GM18511 (cell line): ENCODE measurements around the gene NR2E1.

ENCODE experiments used
- ATAC-seq: cut with Tn5 transposase; IDR thresholded peaks from one replicate; pipeline ENCODE4 v1.9.1; 2021; ENCODE audit warnings: mild to moderate bottlenecking, moderate library complexity; ENCODE audit not compliant: unreplicated experiment

Gene NR2E1

DNA sequence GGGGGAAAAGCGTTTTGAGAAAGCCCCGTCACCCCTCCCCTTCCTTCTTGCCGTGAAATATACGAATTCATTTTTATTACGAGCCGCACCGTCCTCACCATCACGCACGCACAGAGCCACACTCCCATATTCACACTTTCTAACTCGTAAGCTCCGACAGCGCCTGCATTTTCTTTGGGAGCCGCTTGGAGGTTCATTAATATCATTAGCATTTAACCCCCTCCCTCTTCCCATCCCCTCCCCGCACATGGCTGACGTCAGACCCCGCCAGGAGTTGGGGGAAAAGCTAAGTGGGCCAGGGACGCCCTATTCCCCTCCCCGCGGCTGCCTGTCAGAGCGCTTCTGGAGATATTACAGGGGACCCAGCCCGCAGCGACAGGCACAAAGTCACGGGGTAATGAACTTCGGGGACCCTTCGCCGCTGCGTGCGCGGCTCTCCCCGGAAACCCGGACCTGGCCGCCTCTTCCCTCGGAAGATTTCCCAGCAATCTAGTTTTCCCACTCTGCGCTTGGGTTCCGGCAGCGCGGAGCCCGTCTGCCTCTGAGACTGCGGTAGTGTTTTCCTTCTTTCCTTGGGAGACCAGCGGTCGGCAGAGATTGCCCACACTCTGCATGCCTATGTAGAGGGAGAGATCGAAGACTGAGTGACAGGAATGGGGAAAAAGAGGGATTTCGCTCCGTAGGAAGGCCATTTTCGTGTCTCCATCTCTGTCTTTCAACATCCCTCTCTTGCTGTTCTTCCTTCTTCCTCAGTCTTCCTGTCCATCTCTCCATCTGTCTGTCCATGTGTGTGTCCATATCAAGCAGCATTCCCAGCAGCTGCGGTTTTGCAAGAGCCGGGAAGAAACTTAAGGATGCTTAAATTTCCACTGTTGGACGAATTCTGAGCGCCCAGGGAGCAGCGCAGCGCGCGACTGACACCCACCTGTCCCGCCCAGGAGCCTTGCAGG lies at the start of gene NR2E1:
Gene NR2E1 (plus strand): TSS at position 309 of the 950 bp plus-strand sequence. CDS start 744 bp downstream, outside the sequence.
- no peak for ATAC-seq

DNA sequence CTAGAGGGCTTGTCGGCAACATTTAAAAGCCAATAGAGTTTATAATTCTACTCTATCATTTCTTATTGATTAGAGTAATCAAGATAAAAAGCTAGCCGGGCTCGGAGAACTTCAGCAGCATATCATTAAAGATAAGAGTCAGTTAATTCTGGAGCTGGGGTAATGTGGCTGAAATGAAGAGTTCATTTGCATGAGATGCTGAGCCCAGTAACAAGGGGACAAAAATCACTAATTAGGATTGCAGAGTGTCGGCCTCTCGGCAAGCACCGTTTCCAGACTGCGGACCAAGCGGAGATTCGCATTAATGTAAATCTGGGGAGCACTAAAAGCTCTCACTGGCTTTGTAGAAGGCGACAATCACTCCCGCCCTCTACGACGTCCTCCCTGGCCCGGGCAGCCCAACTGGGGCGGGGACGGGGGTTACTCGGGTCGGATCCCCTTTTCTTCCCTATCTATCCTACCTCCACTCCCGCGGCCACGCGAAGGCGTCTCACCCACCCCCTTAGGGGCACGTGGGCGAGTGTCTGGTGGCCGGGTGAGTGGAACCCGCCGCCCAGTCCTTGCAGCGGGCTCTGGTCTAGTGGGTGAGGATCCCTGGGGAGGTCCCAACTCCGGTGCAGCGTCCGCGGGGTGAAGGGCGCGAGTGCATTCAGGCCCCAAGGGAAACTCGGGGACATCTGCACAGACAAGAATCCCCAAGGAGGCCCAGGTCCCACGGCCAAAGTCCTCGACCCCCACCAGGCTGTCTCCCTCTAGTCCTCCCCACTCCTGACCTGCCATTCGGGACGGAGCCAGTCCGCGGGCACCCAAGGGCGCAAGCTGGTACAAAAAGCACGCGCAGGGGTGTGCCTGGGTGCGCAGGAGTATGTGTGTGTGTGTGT lies 49.0 kb upstream of the NR2E1 start:
- peak; percentile 11 for ATAC-seq

DNA sequence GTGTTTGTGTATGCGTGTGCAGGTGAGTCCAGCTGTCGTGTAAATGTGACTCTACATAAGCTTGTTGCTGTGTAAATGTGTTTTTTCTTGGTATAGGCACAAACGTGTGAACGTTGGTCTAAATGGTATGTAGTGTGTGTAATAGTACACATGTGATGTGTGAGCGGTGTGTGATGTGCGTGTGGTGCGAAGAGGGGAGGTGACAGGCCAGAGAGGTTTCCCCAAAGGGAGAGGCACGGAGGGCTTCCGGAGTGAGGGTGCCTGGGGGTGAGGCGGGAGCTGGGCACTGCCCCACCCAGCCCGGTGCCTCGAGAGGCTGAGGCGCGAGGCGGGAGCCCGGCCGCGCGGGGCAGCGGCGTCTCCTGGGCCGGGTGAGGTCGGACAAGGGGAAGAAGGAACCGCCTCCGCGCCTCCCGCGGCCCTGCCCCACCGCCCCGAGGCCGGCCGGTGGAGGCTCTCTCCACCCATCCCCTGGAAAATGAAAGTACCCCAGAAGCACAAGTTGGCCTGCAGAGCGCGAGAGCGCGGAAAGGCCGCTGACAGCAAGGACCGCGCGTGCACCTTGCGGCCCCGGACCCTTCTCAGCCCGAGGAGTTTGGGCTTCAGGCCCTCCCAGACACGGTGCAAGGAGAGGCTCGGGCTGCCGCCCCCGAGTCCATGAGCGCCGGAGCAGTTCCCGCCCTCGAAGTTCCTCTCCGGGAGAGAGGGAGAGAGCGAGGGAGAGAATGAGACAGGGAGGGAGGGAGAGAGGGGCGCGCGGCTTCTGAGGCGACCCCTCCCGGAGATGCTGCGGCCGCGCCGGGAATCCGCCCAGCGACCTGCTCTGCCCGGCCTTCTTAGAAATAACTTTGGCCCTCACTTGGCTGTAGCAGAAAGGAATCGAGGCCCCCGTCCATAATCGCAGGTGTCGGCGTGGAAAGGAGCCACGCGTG lies 48.1 kb upstream of the NR2E1 start:
- ATAC-seq: peak; percentile 57

DNA sequence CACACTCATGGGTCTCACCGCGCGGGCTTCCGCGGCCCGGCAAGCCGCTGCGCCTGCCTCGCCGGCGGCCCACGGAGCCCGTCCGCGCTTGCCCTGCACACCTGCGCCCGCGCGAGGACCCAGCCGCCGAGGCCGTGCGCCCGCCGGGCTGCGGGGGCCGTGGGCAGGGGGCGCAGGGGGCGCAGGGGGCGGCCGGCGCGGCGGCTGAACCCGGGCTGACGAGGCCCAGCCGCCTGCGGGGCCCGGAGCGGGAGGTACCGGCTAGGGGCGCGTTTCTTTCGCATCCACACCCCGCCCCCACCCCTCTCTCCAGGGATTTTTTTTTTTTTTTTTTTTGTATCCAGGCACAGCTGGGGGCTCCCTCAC lies 47.5 kb upstream of the NR2E1 start:
- no peak for ATAC-seq

DNA sequence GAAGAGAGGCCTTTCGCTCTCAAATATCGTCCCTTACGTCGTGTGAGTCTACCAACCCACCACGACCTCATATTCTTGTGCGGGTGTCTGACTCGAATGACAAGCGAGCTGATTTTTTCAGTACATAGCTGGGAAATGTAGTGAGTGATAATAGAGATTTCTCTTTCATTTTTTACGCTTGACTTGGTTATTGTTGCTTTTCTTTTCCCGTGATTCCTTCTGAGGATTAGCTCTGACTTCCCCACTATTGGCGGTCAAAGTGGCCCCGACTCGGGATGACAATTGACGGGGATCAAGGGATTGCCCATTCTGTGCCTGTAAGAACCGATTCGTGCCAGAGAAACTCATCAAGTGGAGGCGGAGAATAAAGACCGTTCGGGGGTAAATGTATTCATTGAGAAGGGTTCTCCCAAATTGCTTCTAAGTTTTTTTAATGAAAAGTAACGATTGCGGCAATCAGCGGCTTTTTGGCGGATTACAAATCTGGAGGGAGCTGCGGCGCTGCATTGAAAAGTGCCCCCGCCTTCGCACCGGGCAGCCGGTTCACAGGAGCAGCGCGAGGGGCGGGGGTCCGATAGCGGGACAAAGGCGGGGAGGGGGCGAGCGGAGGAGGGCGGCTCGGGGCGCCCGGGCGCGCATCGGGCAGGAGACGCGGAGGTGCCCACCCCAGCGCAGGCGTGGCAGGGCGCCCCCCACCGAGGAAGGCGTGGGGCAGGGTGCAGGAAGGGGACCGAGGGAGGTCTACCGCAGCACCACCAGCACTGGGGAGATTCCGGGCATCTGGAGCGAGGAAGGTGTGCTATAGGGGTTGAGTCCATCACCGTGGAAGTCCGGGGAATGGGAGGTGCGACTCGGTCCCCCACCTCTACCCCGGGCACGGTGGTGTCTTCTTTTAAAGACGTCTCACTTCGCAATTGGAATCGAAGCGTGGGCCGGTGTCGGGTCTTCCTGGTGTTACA lies 46.7 kb upstream of the NR2E1 start:
- no peak for ATAC-seq

DNA sequence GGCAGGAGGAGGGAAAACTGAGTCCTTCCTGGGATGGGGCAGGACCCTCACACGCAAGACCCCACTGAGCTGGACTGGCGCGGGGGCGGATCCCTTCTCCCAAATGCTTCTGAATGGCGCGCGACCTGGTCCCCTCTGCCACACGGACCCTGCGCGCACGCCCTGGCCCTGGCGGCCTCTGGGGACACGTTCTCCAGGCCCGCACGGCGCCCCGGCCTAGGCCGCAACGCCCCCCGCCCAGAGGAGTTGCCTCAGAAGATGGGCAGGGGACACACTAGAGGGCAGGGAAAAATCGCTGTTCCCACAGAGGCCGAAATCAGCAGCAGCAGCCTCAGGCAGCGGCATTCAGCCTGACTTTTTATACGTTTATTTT lies 46.1 kb upstream of the NR2E1 start:
- ATAC-seq: no peak

DNA sequence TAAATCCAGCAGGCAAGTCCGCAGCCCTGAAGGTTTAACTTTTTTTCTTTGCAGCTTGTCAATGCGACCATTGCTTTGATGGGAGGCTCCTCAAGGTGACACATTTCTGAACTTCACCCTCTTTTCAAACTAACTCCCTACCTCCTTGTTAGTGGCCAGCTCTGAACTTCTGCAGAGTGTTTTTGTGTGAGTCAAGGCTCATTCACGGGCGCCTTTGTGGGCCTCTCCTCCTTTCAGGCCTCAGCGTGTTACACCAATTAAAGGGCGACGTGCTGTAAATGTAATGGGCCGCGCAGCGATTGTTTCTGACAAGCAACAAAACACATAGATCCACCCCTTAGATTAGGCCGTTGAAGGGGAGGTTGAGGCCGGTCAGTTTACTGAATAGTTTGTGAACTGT lies 45.5 kb upstream of the NR2E1 start:
- no peak for ATAC-seq

DNA sequence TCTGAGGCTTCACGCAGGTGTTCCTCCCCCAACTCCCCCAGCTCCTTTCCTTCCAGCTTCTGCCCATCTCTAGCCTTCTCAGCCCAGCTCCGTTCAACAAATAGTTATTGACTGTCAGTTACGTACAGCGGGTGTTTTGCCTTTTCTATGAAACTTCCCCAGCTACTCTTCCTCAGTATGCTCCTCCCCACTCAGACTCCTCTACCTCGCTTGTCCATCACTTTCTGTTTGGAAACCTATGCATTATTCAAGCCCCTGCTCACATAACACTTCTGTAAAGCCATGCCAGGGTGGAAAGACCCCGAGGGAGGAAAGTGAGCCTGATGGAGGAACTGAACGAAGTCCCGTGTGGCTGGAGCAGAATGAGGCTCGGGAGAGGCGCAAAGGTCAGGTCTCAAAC lies 44.2 kb upstream of the NR2E1 start:
- no peak for ATAC-seq

DNA sequence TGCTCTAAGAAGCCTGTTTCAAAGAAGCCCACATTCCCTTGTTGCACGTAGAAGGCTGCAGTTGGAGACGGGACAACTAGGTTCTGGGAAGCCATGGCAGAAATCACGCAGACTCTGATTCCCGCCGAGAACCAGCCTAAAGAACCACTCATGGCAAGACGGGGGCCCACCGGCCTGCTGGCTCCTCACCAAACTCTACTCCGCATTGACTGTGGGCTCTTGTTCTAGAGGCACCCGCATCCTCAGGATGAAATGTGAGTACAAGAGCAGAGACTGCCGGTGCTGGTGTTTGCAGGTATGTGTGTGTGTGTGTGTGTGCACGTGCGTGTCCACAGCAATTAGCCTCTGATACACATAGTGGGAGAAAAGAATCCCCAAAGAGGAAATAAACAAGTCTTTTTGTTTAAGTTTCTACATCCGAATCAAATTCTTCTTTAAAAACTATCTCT lies 42.3 kb upstream of the NR2E1 start:
- ATAC-seq: no peak

DNA sequence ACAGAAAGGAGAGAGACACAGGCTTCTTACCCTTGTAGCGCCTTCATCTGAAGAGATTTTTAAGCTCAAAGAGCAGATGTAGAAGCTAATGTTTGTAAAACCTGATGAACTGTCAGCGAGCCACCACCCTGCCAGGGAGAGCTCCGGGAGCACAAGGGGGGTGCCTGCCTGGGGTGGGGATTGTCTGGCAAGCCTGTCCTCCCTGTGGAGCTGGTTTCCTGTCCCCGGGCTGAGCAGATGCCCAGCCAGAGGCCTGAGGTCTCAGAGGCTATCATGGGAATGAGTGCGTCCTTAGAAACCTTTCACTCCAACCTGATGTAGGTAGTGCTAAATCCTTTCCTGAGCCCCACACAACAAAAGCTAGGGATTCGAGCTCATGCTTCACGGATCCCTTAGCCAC lies 41.9 kb upstream of the NR2E1 start:
- no peak for ATAC-seq

DNA sequence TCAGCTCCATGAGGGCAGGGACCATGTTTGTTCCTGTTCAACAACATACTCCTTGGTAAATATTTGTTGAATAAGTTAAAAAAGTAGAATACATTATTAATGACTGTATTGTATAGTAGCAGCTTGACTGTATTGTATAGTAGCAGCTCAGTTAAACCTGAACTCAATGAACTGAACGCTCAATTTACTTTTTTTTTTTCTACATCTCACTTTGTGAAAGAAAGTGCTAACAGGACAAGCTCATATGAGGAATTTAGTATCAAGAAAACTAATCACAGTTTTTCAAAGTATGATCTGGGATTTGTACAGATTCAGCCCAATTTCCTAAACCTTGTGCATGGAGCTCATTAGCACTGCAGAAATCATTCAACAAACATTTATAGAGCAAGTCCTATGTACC lies 38.8 kb upstream of the NR2E1 start:
- no peak for ATAC-seq

DNA sequence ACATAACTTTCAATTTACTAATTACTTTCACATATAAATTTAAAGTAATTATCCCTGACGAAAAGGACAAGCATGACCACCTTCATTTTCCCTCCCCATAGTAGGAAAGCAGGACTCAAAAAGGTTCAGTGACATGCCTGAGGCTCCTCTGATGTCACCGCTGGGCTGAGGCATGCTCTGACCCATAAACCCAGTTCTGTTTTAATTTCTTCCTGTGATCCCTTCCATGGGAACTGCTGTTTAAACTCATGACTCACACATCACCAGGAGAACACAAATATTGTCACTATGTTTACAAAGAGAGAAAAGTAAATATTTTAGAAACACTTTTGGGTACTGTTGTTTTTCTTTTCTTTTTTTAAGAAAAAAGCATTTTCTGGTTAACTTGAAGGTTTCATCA lies 38.0 kb upstream of the NR2E1 start:
- ATAC-seq: no peak

DNA sequence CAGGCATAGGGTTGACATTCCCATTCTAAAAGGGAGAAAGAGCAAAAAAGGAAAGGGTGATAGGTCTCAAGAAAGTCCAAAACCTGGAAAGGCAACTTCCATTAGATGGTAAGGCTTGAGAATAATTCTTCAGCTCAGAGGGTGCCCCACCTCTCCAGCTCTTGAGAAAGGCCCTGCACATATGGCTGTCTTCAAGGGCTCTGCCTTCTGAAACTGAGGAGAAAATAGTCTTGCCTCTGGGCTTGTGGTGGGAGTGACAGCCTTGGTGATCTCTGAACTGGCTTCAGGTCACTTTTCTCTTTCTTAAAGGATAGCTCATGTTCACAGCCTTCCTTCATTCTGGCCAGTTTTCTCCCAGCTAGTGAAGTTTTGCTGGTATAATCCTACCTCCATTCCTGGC lies 35.6 kb upstream of the NR2E1 start:
- no peak for ATAC-seq

DNA sequence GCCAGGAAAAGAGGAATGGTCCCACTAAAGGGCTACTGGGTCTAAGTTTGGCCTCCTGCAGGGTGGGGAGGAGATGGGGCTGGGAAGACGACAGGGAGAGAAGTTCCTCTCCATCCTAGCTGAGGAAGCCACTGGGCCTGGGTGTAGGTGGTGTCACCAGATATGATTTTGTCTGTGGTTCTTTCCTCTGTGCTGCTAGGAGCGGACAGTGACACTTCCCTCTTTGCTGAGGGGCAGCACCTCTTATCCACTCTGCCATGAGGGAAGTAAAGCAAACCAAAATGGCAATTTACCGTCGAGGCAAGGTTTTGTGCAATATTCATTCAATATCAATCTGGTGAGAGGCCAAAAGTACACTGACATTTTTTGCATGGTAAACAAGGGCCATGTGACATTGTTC lies 33.0 kb upstream of the NR2E1 start:
- no peak for ATAC-seq

DNA sequence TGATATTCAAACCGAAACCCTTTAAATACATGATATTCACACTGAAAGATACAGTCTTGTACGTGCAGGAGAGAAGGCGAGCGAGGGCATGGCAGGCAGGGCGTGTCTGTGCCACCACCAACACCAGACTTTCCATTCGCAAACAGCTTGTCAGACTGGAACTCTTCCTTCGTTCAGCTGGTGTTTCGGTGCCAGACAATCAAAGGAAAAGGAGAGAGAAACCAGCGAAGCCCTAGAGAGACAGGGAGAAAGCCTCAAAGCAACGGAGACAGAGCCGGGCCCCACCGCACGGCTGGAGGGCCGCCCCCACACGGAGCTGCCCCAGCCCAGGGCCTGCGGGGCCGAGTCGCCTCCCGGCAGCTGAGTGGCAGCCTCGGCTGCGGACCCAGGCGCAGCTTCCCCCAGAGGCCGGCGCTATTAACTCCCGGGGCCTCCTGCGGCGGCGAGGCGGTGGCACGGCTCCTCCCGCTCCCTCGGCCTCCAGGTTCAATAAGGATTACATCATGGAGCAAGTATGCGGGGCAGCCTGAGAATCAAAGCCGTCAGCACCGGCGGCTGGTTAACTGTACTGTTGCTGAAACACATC lies 32.1 kb upstream of the NR2E1 start:
- ATAC-seq: no peak

DNA sequence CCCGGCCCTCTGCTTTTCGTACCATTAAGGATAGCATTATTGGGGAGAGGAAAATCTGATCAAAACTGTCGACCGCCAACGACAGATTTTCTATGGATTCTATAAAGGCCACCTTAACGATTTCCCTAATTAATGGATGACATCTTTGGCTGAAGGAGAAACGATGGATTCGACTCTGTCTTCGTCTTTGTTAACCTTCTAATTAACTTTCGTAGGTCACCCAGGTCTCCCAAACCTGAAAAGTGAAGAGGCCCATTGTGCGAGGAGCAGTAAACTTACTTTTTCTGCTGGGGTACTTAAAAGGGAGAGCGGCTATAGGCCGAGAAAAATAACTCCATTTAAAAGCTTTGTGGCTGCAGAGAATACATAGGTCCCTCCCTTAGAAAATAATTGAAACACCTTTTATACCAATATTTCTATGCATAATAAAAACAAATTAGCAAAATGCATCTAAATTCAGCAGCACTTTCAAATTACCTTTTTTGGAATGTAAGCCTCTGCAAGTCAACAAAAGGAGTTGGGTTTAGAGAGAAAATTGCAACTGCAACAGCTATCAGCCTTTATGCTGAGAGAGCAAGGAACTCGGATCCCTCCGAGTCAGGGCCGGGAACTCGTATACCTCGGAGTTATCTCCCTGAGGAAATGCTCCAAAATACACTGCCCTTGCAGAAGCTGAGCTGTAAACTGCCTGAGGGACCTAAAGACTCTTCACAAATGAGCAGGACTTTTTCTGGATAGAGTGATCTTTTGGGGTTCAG lies 31.4 kb upstream of the NR2E1 start:
- ATAC-seq: no peak

DNA sequence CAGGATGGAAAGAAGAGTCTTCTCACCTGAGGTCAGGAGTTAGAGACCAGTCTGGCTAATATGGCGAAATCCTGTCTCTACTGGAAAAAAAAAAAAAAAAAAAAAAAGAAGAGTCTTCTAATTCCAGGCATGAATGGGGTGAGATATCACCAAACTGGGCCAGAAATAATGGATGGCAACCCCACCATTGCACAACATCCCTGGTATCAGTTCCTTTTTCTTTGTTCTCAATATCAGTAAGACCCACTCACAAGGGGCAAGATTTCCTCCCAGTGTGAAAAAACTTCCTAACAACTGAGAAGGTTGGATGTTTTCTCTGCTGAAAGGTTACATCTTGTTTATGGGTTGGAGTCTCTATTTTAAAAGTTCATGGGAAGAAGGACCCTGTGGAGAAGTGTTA lies 23.6 kb upstream of the NR2E1 start:
- no peak for ATAC-seq

DNA sequence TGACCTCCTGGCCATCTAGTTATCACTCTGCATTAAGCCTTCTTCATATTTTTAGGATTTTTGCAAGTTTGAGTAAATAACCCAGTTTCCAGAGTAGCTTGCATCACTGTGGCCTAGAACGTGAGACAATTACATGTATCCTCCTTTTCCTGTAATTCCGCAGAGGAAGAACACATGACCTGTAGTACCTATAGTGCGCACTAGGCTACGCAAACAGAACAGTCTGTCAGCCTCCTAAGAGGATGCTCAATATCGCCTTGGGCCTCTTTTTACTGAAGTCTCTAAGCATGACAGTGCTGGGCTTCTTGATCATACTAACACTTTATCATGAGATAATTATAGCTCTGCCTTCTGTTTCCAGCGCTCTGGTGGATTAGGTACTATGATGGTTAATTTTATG lies 20.2 kb upstream of the NR2E1 start:
- no peak for ATAC-seq

DNA sequence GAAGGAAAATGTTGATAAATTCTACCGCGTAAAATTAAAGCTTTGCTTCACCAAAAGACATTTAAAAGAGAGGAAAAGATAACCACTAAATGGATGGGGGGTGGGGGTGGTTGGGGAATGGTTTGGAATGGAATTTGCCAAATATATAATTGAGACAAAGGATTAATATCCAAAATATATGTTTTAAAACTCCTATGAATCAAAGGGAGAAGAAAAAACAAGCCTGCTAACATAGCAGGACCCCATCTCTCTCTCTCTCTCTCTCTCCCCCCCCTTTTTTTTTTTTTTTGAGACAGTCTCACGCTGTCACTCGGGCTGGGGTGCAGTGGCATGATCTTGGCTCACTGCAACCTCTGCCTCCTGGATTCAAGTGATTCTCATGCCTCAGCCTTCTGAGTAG lies 13.4 kb upstream of the NR2E1 start:
- no peak for ATAC-seq
